HCT116 (cell line): ENCODE data around the gene GDAP2. TPM values are rescaled to one million over a fixed set of nuclear protein-coding genes. Genes with fewer than 3 reads are reported as not detected.

Experiments used
- ATAC-seq: fragments of 200-7000 bp; cut with Tn5 transposase; 2 replicates; pipeline ENCODE4 v1.9.1; 2020; ENCODE audit warnings: mild to moderate bottlenecking, moderate library complexity
- BruUV-seq: library from RNA; stranded (reverse); fragments of 400-500 nt; replicated peaks from 2 replicates; lab custom pipeline; 2021; lab: Mats Ljungman, UMichigan
- CTCF ChIA-PET: fragments of 300-600 bp; sonication (Branson Sonifier 250); formaldehyde crosslinking; loops from one replicate; lab custom pipeline; 2021; ENCODE audit warnings: antibody characterized with exemption; lab: Charles Lee
- POLR2A ChIA-PET: fragments of 300-600, 350-600 bp; sonication (Branson Sonifier 250); formaldehyde crosslinking; loops from one replicate; lab custom pipeline; 2021; ENCODE audit warnings: antibody characterized with exemption; lab: Charles Lee
- RAD21 ChIA-PET, 2 experiments: fragments of 300-600 bp; sonication (Branson Sonifier 250); formaldehyde crosslinking; loops; one replicate each; lab custom pipeline; 2023; ENCODE audit warnings: low total read pairs in 2 of 2; ENCODE audit not compliant: uncharacterized antibody in 2 of 2, unreplicated experiment in 2 of 2, low non-redundant PET in 1 of 2; lab: Charles Lee
- DNase-seq: peaks from one replicate; pipeline ENCODE4 v3.0.0-alpha.2; 2010; ENCODE audit warnings: low read depth, low spot score
- H2AFZ ChIP-seq: fragments of 200-600 bp; shearing (Covaris generic), sonication (generic); 2 replicates; pipeline ENCODE4 v1.6.1; 2017; ENCODE audit warnings: low read depth, mixed run types, mixed read lengths, antibody characterized with exemption, low read length; ENCODE audit not compliant: poor library complexity, severe bottlenecking
- H3K27ac ChIP-seq: 2 replicates; pipeline ENCODE4 v1.5.1; 2012; ENCODE audit warnings: low read depth, low read length
- H3K27me3 ChIP-seq: fragments of 200-600 bp; sonication (generic); 2 replicates; pipeline ENCODE4 v1.6.1; 2016; ENCODE audit warnings: mixed run types, low read length, mixed read lengths; ENCODE audit not compliant: insufficient read depth
- H3K36me3 ChIP-seq, 2 experiments: fragments of 200-500 bp in 1 of 2; fragments of 200-600 bp in 1 of 2; sonication (Bioruptor generic) in 1 of 2; sonication (generic) in 1 of 2; 2 replicates each; pipeline versions ENCODE4 v1.5.1 to v1.6.1; 2014 to 2016; ENCODE audit warnings: low read length in 2 of 2, inconsistent platforms in 1 of 2, mixed read lengths in 1 of 2, mixed run types in 1 of 2; ENCODE audit not compliant: insufficient read depth in 2 of 2, control insufficient read depth in 1 of 2
- H3K4me1 ChIP-seq, 2 experiments: fragments of 200-600 bp in 1 of 2; sonication (generic) in 1 of 2; 2 replicates each; pipeline versions ENCODE4 v1.5.1 to v1.6.1; 2012 to 2017; ENCODE audit warnings: low read length in 2 of 2, inconsistent platforms in 1 of 2, mild to moderate bottlenecking in 1 of 2, mixed read lengths in 1 of 2, mixed run types in 1 of 2, moderate library complexity in 1 of 2; ENCODE audit not compliant: insufficient read depth in 2 of 2, control insufficient read depth in 1 of 2
- H3K4me2 ChIP-seq: fragments of 200-600 bp; sonication (generic); 2 replicates; pipeline ENCODE4 v1.6.1; 2017; ENCODE audit warnings: mixed run types, low read length, mixed read lengths
- H3K4me3 ChIP-seq, 2 experiments: fragments of 200-600 bp in 1 of 2; sonication (generic) in 1 of 2; replicated peaks in 1 of 2; 2 replicates each; pipeline ENCODE4 v1.5.1; 2011 to 2016; ENCODE audit warnings: low read length in 2 of 2, control low read depth in 1 of 2, low read depth in 1 of 2, mild to moderate bottlenecking in 1 of 2, mixed read lengths in 1 of 2, mixed run types in 1 of 2
- H3K79me2 ChIP-seq: fragments of 200-600 bp; sonication (generic); 2 replicates; pipeline ENCODE4 v1.6.1; 2017; ENCODE audit warnings: mild to moderate bottlenecking, mixed run types, low read length, moderate library complexity, mixed read lengths; ENCODE audit not compliant: insufficient read depth
- H3K9ac ChIP-seq: fragments of 200-600 bp; sonication (generic); 2 replicates; pipeline ENCODE4 v1.6.1; 2016; ENCODE audit warnings: low read length, mixed read lengths
- H3K9me2 ChIP-seq: fragments of 200-600 bp; sonication (generic), shearing (Covaris generic); 2 replicates; pipeline ENCODE4 v1.6.1; 2017; ENCODE audit warnings: mixed run types, mild to moderate bottlenecking, moderate library complexity; ENCODE audit not compliant: insufficient read depth
- H3K9me3 ChIP-seq, 2 experiments: fragments of 200-500 bp in 1 of 2; fragments of 200-600 bp in 1 of 2; sonication (Bioruptor generic) in 1 of 2; sonication (generic) in 1 of 2; 2 replicates each; pipeline ENCODE4 v1.6.1; 2014 to 2017; ENCODE audit warnings: low read length in 2 of 2, mixed read lengths in 2 of 2, inconsistent platforms in 1 of 2, low read depth in 1 of 2, mild to moderate bottlenecking in 1 of 2, mixed run types in 1 of 2, moderate library complexity in 1 of 2; ENCODE audit not compliant: control insufficient read depth in 1 of 2, insufficient read depth in 1 of 2
- H4K20me1 ChIP-seq: fragments of 200-600 bp; sonication (generic), shearing (Covaris generic); 2 replicates; pipeline ENCODE4 v1.6.1; 2017; ENCODE audit warnings: mixed run types, mild to moderate bottlenecking, moderate library complexity; ENCODE audit not compliant: insufficient read depth
- CBX3 ChIP-seq: IDR thresholded peaks from 2 replicates; pipeline ENCODE4 v1.6.1; 2012; ENCODE audit warnings: low read depth
- EGR1 ChIP-seq: IDR thresholded peaks from 2 replicates; pipeline ENCODE4 v1.6.1; 2012; ENCODE audit warnings: low read depth
- ELF1 ChIP-seq: IDR thresholded peaks from 2 replicates; pipeline ENCODE4 v1.6.1; 2012; ENCODE audit warnings: low read depth, borderline replicate concordance
- FOSL1 ChIP-seq: IDR thresholded peaks from 2 replicates; pipeline ENCODE4 v1.6.1; 2012; ENCODE audit warnings: low read depth
- JUND ChIP-seq: IDR thresholded peaks from 2 replicates; pipeline ENCODE4 v1.6.1; 2012
- MAX ChIP-seq: IDR thresholded peaks from 2 replicates; pipeline ENCODE4 v1.6.1; 2012
- POLR2A ChIP-seq: IDR thresholded peaks from 2 replicates; pipeline ENCODE4 v1.7.0; 2011; ENCODE audit warnings: borderline replicate concordance; ENCODE audit not compliant: insufficient read depth, insufficient read length; ENCODE audit errors: extremely low read depth
- RAD21 ChIP-seq: IDR thresholded peaks from 2 replicates; pipeline ENCODE4 v1.6.1; 2012; ENCODE audit warnings: low read depth, mild to moderate bottlenecking
- SP1 ChIP-seq: IDR thresholded peaks from 2 replicates; pipeline ENCODE4 v1.6.1; 2012; ENCODE audit warnings: low read depth
- SRF ChIP-seq: IDR thresholded peaks from 2 replicates; pipeline ENCODE4 v1.6.1; 2012; ENCODE audit warnings: low read depth
- intact Hi-C: fragments of 100-400 bp; cut with micrococcal nuclease; formaldehyde crosslinking; loops from 2 replicates; pipeline ENCODE4 v1.10.0; 2022
- total RNA-seq: library from RNA; stranded (reverse); gene quantifications from one replicate; pipeline ENCODE4 v1.2.1, GENCODE V29; 2021; ENCODE audit not compliant: unreplicated experiment

The GDAP2 gene
- total RNA-seq, 1 experiment from 2014 or later, result 21.4 TPM

GRCh38 chr1:117877823-117878222 is 51.6 kb downstream of the GDAP2 start:
- Histone ChIP-seq H3K9ac (no peak overlapping the region), H4K20me1 (no peaks in the 10 kb centered on the region), H3K4me3 (no peak overlapping the region), H3K4me1 (no peaks in the 10 kb centered on the region), H3K9me2 (no peaks in the 10 kb centered on the region), H3K27me3 (no peaks in the 10 kb centered on the region), H3K27ac (no peak overlapping the region), H3K4me2 (no peak overlapping the region), H3K36me3 (peaks cover 4 to 5% of the 10 kb centered on the region in 2 experiments; a peak in 2 of 4 replicates), H2AFZ (no peak overlapping the region), H3K9me3 (no peaks in the 10 kb centered on the region), H3K79me2 (no peaks in the 10 kb centered on the region)
- ChIA-PET POLR2A (no interaction called here), CTCF (interaction anchor here (1.3 kb wide), 1 partner anchor 119 kb away, joined by 3 read pairs; no protein-coding TSS in a partner anchor), RAD21 (no interaction called here)
- TF ChIP-seq SP1 (no peak), SRF (no peak)
- ATAC-seq (no peak), DNase-seq (no peak)
- intact Hi-C loops, result no loop called here
- BruUV-seq, result no TSS peak

- no TSS peak for BruUV-seq
- Histone ChIP-seq H3K79me2 (no peaks in the 10 kb centered on the region), H3K9me3 (no peaks in the 10 kb centered on the region), H2AFZ (no peak overlapping the region), H3K4me3 (no peak overlapping the region), H3K36me3 (peaks cover under 1 to 2% of the 10 kb centered on the region in 2 experiments; a peak in 2 of 4 replicates), H3K27ac (no peak overlapping the region), H3K27me3 (no peaks in the 10 kb centered on the region), H4K20me1 (no peaks in the 10 kb centered on the region), H3K4me1 (no peaks in the 10 kb centered on the region), H3K9ac (no peak overlapping the region), H3K9me2 (no peaks in the 10 kb centered on the region), H3K4me2 (no peak overlapping the region)
- DNase-seq (no peak), ATAC-seq (no peak)
- TF ChIP-seq FOSL1, result no peak
- CTCF ChIA-PET, result no interaction called here
- intact Hi-C loops, result no loop called here
- RAD21 ChIA-PET, result no interaction called here
- POLR2A ChIA-PET, result no interaction called here
Observed at GRCh38 chr1:117871013-117871412, 58.4 kb downstream of the GDAP2 start.

GRCh38 chr1:117861694-117862093 is 67.7 kb downstream of the GDAP2 start:
- H3K9me3 ChIP-seq, result no peaks in the 10 kb centered on the region
- ChIA-PET POLR2A (no interaction called here), CTCF (no interaction called here), RAD21 (no interaction called here)
- H2AFZ ChIP-seq, result no peak overlapping the region
- no peak overlapping the region for H3K4me2 ChIP-seq
- no peak overlapping the region for H3K9ac ChIP-seq
- no peaks in the 10 kb centered on the region for H3K4me1 ChIP-seq
- H3K4me3 ChIP-seq, result no peak overlapping the region
- H3K27ac ChIP-seq, result no peak overlapping the region
- no peaks in the 10 kb centered on the region for H3K9me2 ChIP-seq
- intact Hi-C loops, result no loop called here
- ATAC-seq (no peak), DNase-seq (no peak)
- no peaks in the 10 kb centered on the region for H4K20me1 ChIP-seq
- H3K27me3 ChIP-seq, result no peaks in the 10 kb centered on the region
- no peaks in the 10 kb centered on the region for H3K79me2 ChIP-seq
- TF ChIP-seq SRF, result no peak
- no peak for TF ChIP-seq JUND
- TF ChIP-seq MAX, result no peak
- TF ChIP-seq EGR1, result no peak
- no peak for TF ChIP-seq POLR2A
- TF ChIP-seq RAD21, result no peak
- no peak for TF ChIP-seq FOSL1
- TF ChIP-seq CBX3, result no peak
- no peak for TF ChIP-seq ELF1
- TF ChIP-seq, all 23 proteins: peak for 0
- H3K36me3 ChIP-seq, result peaks cover 0 to 6% of the 10 kb centered on the region in 2 experiments; a peak in 1 of 4 replicates
- no TSS peak for BruUV-seq
